IMR-90 (cell line): Measurements from ENCODE around the gene SMIM22. TPM values are rescaled to one million over a fixed set of nuclear protein-coding genes. Genes with fewer than 3 reads are reported as not detected.

ENCODE experiments used
- ATAC-seq: fragments of 200-7000 bp; cut with Tn5 transposase; 2 replicates; pipeline ENCODE4 v1.9.1; 2020; ENCODE audit warnings: low read depth, mild to moderate bottlenecking, moderate library complexity
- BruUV-seq: library from RNA; stranded (reverse); fragments of 400-500 nt; replicated peaks from 2 replicates; lab custom pipeline; 2021; lab: Mats Ljungman, UMichigan
- CTCF ChIA-PET: fragments of 300-600 bp; formaldehyde crosslinking; extraction: SDS; loops from one replicate; lab custom pipeline; 2021; ENCODE audit warnings: antibody characterized with exemption; lab: Yijun Ruan, JAX
- POLR2A ChIA-PET: fragments of 300-600 bp; sonication (Branson Sonifier 250); formaldehyde crosslinking; loops from one replicate; lab custom pipeline; 2022; ENCODE audit warnings: antibody characterized with exemption; ENCODE audit not compliant: unreplicated experiment; lab: Charles Lee
- DNase-seq: peaks from one replicate; pipeline ENCODE4 v3.0.0; 2013
- H2AFZ ChIP-seq: replicated peaks from 2 replicates; pipeline ENCODE3; 2013; ENCODE audit warnings: low read length, mild to moderate bottlenecking; ENCODE audit not compliant: poor library complexity
- H2AK5ac ChIP-seq: 2 replicates; pipeline ENCODE4 v1.6.1; 2013; ENCODE audit warnings: low read depth, low read length, inconsistent platforms
- H2AK9ac ChIP-seq: replicated peaks from 2 replicates; pipeline ENCODE3; 2013; ENCODE audit warnings: mild to moderate bottlenecking, low read depth, low read length, moderate library complexity; ENCODE audit not compliant: poor library complexity
- H2BK120ac ChIP-seq: 2 replicates; pipeline ENCODE4 v1.6.1; 2013; ENCODE audit warnings: low read depth, low read length, inconsistent platforms
- H2BK15ac ChIP-seq: 3 replicates; pipeline ENCODE4 v1.6.1; 2013; ENCODE audit warnings: low read depth, low read length, inconsistent platforms
- H2BK20ac ChIP-seq: 2 replicates; pipeline ENCODE4 v1.6.1; 2013; ENCODE audit warnings: low read depth, mild to moderate bottlenecking, inconsistent platforms, low read length, moderate library complexity
- H2BK5ac ChIP-seq: 2 replicates; pipeline ENCODE4 v1.6.1; 2013; ENCODE audit warnings: mild to moderate bottlenecking, low read depth, low read length, inconsistent platforms; ENCODE audit not compliant: poor library complexity, severe bottlenecking
- H3K14ac ChIP-seq: replicated peaks from 2 replicates; pipeline ENCODE4 v1.6.1; 2013; ENCODE audit warnings: low read depth, low read length, inconsistent platforms
- H3K18ac ChIP-seq: 2 replicates; pipeline ENCODE4 v1.6.1; 2013; ENCODE audit warnings: low read depth, low read length, control low read depth
- H3K23ac ChIP-seq: 2 replicates; pipeline ENCODE4 v1.6.1; 2013; ENCODE audit warnings: low read depth, low read length, inconsistent platforms
- H3K27ac ChIP-seq: 2 replicates; pipeline ENCODE4 v1.5.1; 2013; ENCODE audit warnings: mild to moderate bottlenecking, control low read depth, low read length; ENCODE audit not compliant: insufficient read depth
- H3K27me3 ChIP-seq: 2 replicates; pipeline ENCODE4 v1.6.1; 2013; ENCODE audit warnings: low read length; ENCODE audit not compliant: control insufficient read depth, insufficient read depth
- H3K36me3 ChIP-seq: 2 replicates; pipeline ENCODE4 v1.6.1; 2013; ENCODE audit warnings: low read length, mixed read lengths; ENCODE audit not compliant: control insufficient read depth, insufficient read depth
- H3K4ac ChIP-seq: 2 replicates; pipeline ENCODE4 v1.6.1; 2013; ENCODE audit warnings: low read depth, low read length, inconsistent platforms
- H3K4me1 ChIP-seq: 2 replicates; pipeline ENCODE4 v1.6.1; 2013; ENCODE audit warnings: low read length, mixed read lengths; ENCODE audit not compliant: control insufficient read depth, insufficient read depth
- H3K4me2 ChIP-seq: 2 replicates; pipeline ENCODE4 v1.6.1; 2013; ENCODE audit warnings: low read depth, mild to moderate bottlenecking, control low read depth, low read length, moderate library complexity
- H3K4me3 ChIP-seq: 2 replicates; pipeline ENCODE4 v1.5.1; 2013; ENCODE audit warnings: low read depth, mild to moderate bottlenecking, control low read depth, low read length, moderate library complexity; ENCODE audit not compliant: insufficient read depth
- H3K56ac ChIP-seq: 2 replicates; pipeline ENCODE4 v1.6.1; 2013; ENCODE audit warnings: low read length, inconsistent platforms; ENCODE audit not compliant: insufficient read depth; ENCODE audit errors: extremely low read depth
- H3K79me1 ChIP-seq, 2 experiments: 2 replicates each; pipeline ENCODE4 v1.6.1; 2013; ENCODE audit warnings: low read length in 2 of 2, inconsistent platforms in 1 of 2, low read depth in 1 of 2
- H3K9ac ChIP-seq: 2 replicates; pipeline ENCODE4 v1.6.1; 2013; ENCODE audit warnings: low read depth, low read length, control low read depth
- H3K9me1 ChIP-seq: 2 replicates; pipeline ENCODE4 v1.6.1; 2013; ENCODE audit warnings: low read length, inconsistent platforms; ENCODE audit not compliant: insufficient read depth
- H3K9me3 ChIP-seq: 2 replicates; pipeline ENCODE4 v1.6.1; 2013; ENCODE audit warnings: low read length; ENCODE audit not compliant: control insufficient read depth, insufficient read depth
- H4K20me1 ChIP-seq: 2 replicates; pipeline ENCODE4 v1.6.1; 2013; ENCODE audit warnings: low read length, inconsistent platforms; ENCODE audit not compliant: insufficient read depth
- H4K5ac ChIP-seq: 2 replicates; pipeline ENCODE4 v1.6.1; 2013; ENCODE audit warnings: mild to moderate bottlenecking, low read depth, low read length, control low read depth
- H4K8ac ChIP-seq, 2 experiments: 2 replicates each; pipeline ENCODE4 v1.6.1; 2013; ENCODE audit warnings: low read depth in 2 of 2, low read length in 2 of 2, control low read depth in 1 of 2, inconsistent platforms in 1 of 2
- H4K91ac ChIP-seq: 2 replicates; pipeline ENCODE4 v1.6.1; 2013; ENCODE audit warnings: low read depth, low read length, inconsistent platforms; ENCODE audit not compliant: insufficient read depth
- BHLHE40 ChIP-seq: fragments of 150-350 bp; IDR thresholded peaks from 2 replicates; pipeline ENCODE4 v1.6.1; 2016; ENCODE audit warnings: mild to moderate bottlenecking, low read depth, low read length
- CHD1 ChIP-seq: IDR thresholded peaks from 2 replicates; pipeline ENCODE4 v1.6.1; 2012; ENCODE audit warnings: low read depth, low read length, improper control_type of control experiment
- CTCF ChIP-seq: conservative IDR thresholded peaks from 2 replicates; pipeline ENCODE4 v1.5.1; 2012; ENCODE audit warnings: mild to moderate bottlenecking, low read depth, low read length, improper control_type of control experiment
- ELK1 ChIP-seq: fragments of 150-350 bp; IDR thresholded peaks from 2 replicates; pipeline ENCODE4 v1.6.1; 2016; ENCODE audit warnings: low read depth, mild to moderate bottlenecking, low read length, moderate library complexity, borderline replicate concordance
- FOS ChIP-seq: fragments of 150-350 bp; IDR thresholded peaks from 2 replicates; pipeline ENCODE4 v1.6.1; 2016; ENCODE audit warnings: low read depth, low read length
- MAFK ChIP-seq: IDR thresholded peaks from 2 replicates; pipeline ENCODE4 v1.6.1; 2012; ENCODE audit warnings: low read depth, low read length, improper control_type of control experiment
- MAZ ChIP-seq: IDR thresholded peaks from 2 replicates; pipeline ENCODE4 v1.6.1; 2012; ENCODE audit warnings: low read depth, mild to moderate bottlenecking, low read length, improper control_type of control experiment, moderate library complexity, borderline replicate concordance
- MXI1 ChIP-seq: IDR thresholded peaks from 2 replicates; pipeline ENCODE4 v1.6.1; 2012; ENCODE audit warnings: low read depth, mild to moderate bottlenecking, low read length, moderate library complexity, borderline replicate concordance
- POLR2A ChIP-seq: IDR thresholded peaks from 2 replicates; pipeline ENCODE4 v1.6.1; 2012; ENCODE audit warnings: mild to moderate bottlenecking, low read depth, low read length
- RAD21 ChIP-seq: IDR thresholded peaks from 2 replicates; pipeline ENCODE4 v1.6.1; 2012; ENCODE audit warnings: low read length, improper control_type of control experiment
- RCOR1 ChIP-seq: IDR thresholded peaks from 2 replicates; pipeline ENCODE4 v1.6.1; 2012; ENCODE audit warnings: mild to moderate bottlenecking, low read length, improper control_type of control experiment; ENCODE audit not compliant: insufficient replicate concordance
- USF2 ChIP-seq: fragments of 150-350 bp; IDR thresholded peaks from 2 replicates; pipeline ENCODE4 v1.6.1; 2017; ENCODE audit warnings: mild to moderate bottlenecking, antibody characterized with exemption, low read length, low read depth
- WGBS, 2 experiments: methylation state at CpG; one replicate each; pipeline versions ENCODE4 v1.1.5 to v1.1.7; 2013; ENCODE audit warnings: missing lambda C conversion rate in 2 of 2; ENCODE audit not compliant: insufficient read length in 1 of 2; ENCODE audit errors: extremely low coverage in 2 of 2; 5-methylcytosine and 5-hydroxymethylcytosine counted together
- dilution Hi-C: fragments of 300-500 bp; cut with HindIII; formaldehyde crosslinking; loops from one replicate; pipeline ENCODE4 v1.14.3; 2018; ENCODE audit warnings: low sequenced_read_pairs; ENCODE audit not compliant: unreplicated experiment
- in situ Hi-C: fragments of 300-500 bp; cut with MboI; formaldehyde crosslinking; loops from 3 replicates; pipeline ENCODE4 v1.14.3; 2019; ENCODE audit warnings: low sequenced_read_pairs, inconsistent platforms, mixed read lengths
- intact Hi-C: fragments of 100-400 bp; cut with micrococcal nuclease; formaldehyde crosslinking; loops from 2 replicates; pipeline ENCODE4 v1.10.0; 2022
- polyA plus RNA-seq, 3 experiments: library from polyadenylated mRNA; depleted of rRNA; stranded (reverse); fragments of >200 nt; gene quantifications; 2 replicates each; pipeline ENCODE4 v1.2.3, GENCODE V29; 2012; ENCODE audit warnings: low replicate concordance in 1 of 3
- total RNA-seq: library from RNA; depleted of rRNA; stranded (reverse); fragments of >200 nt; gene quantifications from 2 replicates; pipeline ENCODE4 v1.2.3, GENCODE V29; 2012

SMIM22 gene
- total and polyA plus RNA-seq, 2 of the 4 experiments (the other 2 are of a cell fraction): not detected

GRCh38 chr16:4765511-4766474 lies 29.4 kb upstream of the SMIM22 start:
- Histone ChIP-seq H3K9ac (peak overlapping the region; percentile 76), H2AK5ac (peak overlapping the region; percentile 1), H3K27me3 (no peaks in the 10 kb centered on the region), H4K5ac (no peak overlapping the region), H3K4me3 (peak overlapping the region; percentile 88), H4K8ac (0 out of 4 replicates have a peak overlapping the region, but pooled peaks of 1 of the 2 experiments have one; percentile 4), H3K9me1 (peaks cover 6% of the 10 kb centered on the region), H3K9me3 (no peaks in the 10 kb centered on the region), H2BK120ac (no peak overlapping the region), H3K18ac (no peak overlapping the region), H2BK20ac (no peak overlapping the region), H3K56ac (no peak overlapping the region), H3K14ac (no peak overlapping the region), H3K4me1 (peaks cover 7% of the 10 kb centered on the region), H3K4me2 (peak overlapping the region; percentile 82), H2BK15ac (no peak overlapping the region), H3K36me3 (peaks cover 31% of the 10 kb centered on the region), H4K20me1 (no peaks in the 10 kb centered on the region; the same call in 1 of the 2 replicates), H2AK9ac (peak overlapping the region; percentile 17), H2AFZ (no peak overlapping the region), H3K4ac (peak overlapping the region; percentile 8; the same call in 1 of the 2 replicates), H3K27ac (peak overlapping the region; percentile 75; the same call in 1 of the 2 replicates), H3K79me1 (peaks cover 18 to 33% of the 10 kb centered on the region in 2 experiments; a peak in 3 of 4 replicates), H3K23ac (peak overlapping the region; percentile 82; the same call in 1 of the 2 replicates), H4K91ac (no peak overlapping the region; the same call in 1 of the 2 replicates), H2BK5ac (no peak overlapping the region)
- DNase-seq (no peak), ATAC-seq (no peak)
- BruUV-seq: no TSS peak
- intact Hi-C loops (loop anchor here (2.0 to 5.0 kb wide), 2 partner anchors 31 to 37 kb away; partner anchors contain the start of genes ANKS3, DNAAF8 and ROGDI), in situ Hi-C loops (loop anchor here (10.0 kb wide), 1 partner anchor 189 kb away; the partner anchor contains the start of gene SEC14L5), dilution Hi-C loops (no loop called here)
- ChIA-PET POLR2A (interaction anchor here (0.6 kb wide), 1 partner anchor 41 kb away, joined by 3 read pairs; no protein-coding TSS in a partner anchor), CTCF (no interaction called here)
- WGBS, 2 experiments: 94% methylated on average over 12 of the region's 26 CpGs; no CpG with 5 or more reads in 1 of the 2 experiments
- no peak for TF ChIP-seq MXI1
- 0 out of 2 replicates have a peak, but pooled peaks have one; percentile 21 for TF ChIP-seq USF2
- no peak for TF ChIP-seq MAZ
- no peak for TF ChIP-seq ELK1
- TF ChIP-seq CTCF: no peak
- TF ChIP-seq FOS: no peak
- TF ChIP-seq MAFK: no peak
- no peak for TF ChIP-seq RCOR1
- TF ChIP-seq BHLHE40: peak; percentile 31; the same call in 1 of the 2 replicates
- TF ChIP-seq CHD1: no peak
- no peak for TF ChIP-seq RAD21
- TF ChIP-seq POLR2A: no peak
